ENCODE measurements around the gene SERPINC1. TPM values are rescaled to one million over a fixed set of nuclear protein-coding genes. Genes with fewer than 3 reads are reported as not detected.

The SERPINC1 gene
- total RNA-seq, 1 experiment from 2014 or later, result 0.57 TPM

- no peak for TF ChIP-seq AR (CRISPR knock-in tag; IDR thresholded peaks at IDR 0.05)
Measured at GRCh38 chr1:173916667-173917066, 460 bp downstream of the SERPINC1 start (continued).

GRCh38 chr1:173915596-173915995 lies 1.5 kb downstream of the SERPINC1 start:
- no peak overlapping the region; the same call in 1 of the 2 replicates for H3K27ac Mint-ChIP-seq
- ChIA-PET CTCF (no interaction called here), POLR2A (no interaction called here)
- H3K4me1 Mint-ChIP-seq, result no peaks in the 10 kb centered on the region
- DNase-seq (ENCODE audit: low spot score) (no peak), ATAC-seq (no peak)
- H3K9me3 Mint-ChIP-seq, result no peaks in the 10 kb centered on the region
- H3K27me3 Mint-ChIP-seq (ENCODE audit: low read depth), result no peaks in the 10 kb centered on the region
- H3K36me3 Mint-ChIP-seq, result no peaks in the 10 kb centered on the region
- no peak overlapping the region for H3K4me3 Mint-ChIP-seq
- TF ChIP-seq HMGA2 (CRISPR knock-in tag; IDR thresholded peaks at IDR 0.05), result no peak
- no peak for TF ChIP-seq ZNF425 (CRISPR knock-in tag; conservative IDR thresholded peaks at IDR 0.05)
- no peak for TF ChIP-seq ELF4 (CRISPR knock-in tag; IDR thresholded peaks at IDR 0.05; ENCODE audit: low read depth)
- TF ChIP-seq ZNF138 (CRISPR knock-in tag; conservative IDR thresholded peaks at IDR 0.05), result no peak
- TF ChIP-seq ZSCAN18 (CRISPR knock-in tag; IDR thresholded peaks at IDR 0.05), result no peak
- no peak for TF ChIP-seq ZNF416 (CRISPR knock-in tag; IDR thresholded peaks at IDR 0.05)
- TF ChIP-seq FOXJ3 (CRISPR knock-in tag; IDR thresholded peaks at IDR 0.05; ENCODE audit: borderline replicate concordance), result no peak
- no peak for TF ChIP-seq TP53 (CRISPR knock-in tag; IDR thresholded peaks at IDR 0.05)
- TF ChIP-seq FOXK1 (CRISPR knock-in tag; IDR thresholded peaks at IDR 0.05), result no peak
- TF ChIP-seq MLX (CRISPR knock-in tag; IDR thresholded peaks at IDR 0.05), result no peak
- no peak for TF ChIP-seq ZNF263 (CRISPR knock-in tag; IDR thresholded peaks at IDR 0.05; ENCODE audit: low read depth)
- no peak for TF ChIP-seq USF1 (CRISPR knock-in tag; IDR thresholded peaks at IDR 0.05)

- no peaks in the 10 kb centered on the region for H3K36me3 Mint-ChIP-seq
- DNase-seq (ENCODE audit: low spot score) (peak; percentile 58), ATAC-seq (peak; percentile 84)
- H3K4me1 Mint-ChIP-seq, result no peaks in the 10 kb centered on the region
- no peaks in the 10 kb centered on the region for H3K27me3 Mint-ChIP-seq (ENCODE audit: low read depth)
- H3K9me3 Mint-ChIP-seq, result peaks cover 3% of the 10 kb centered on the region; the same call in 1 of the 2 replicates
- CTCF ChIA-PET, result interaction anchor here (0.6 kb wide), 1 partner anchor 191 kb away, joined by 3 read pairs; no protein-coding TSS in a partner anchor
- H3K27ac Mint-ChIP-seq, result no peak overlapping the region
- TF ChIP-seq CTCF (IDR thresholded peaks at IDR 0.05) (peak; percentile 77), ESRRA (CRISPR knock-in tag; IDR thresholded peaks at IDR 0.05; ENCODE audit: borderline replicate concordance) (no peak)
- H3K4me3 Mint-ChIP-seq, result no peak overlapping the region
- POLR2A ChIA-PET, result interaction anchor here (0.6 kb wide), 1 partner anchor 356 kb away, joined by 3 read pairs; no protein-coding TSS in a partner anchor
Measured at GRCh38 chr1:173914366-173914871, 2.7 kb downstream of the SERPINC1 start.
